ENCODE measurements around the gene ARHGDIG.

- no peak for TF ChIP-seq TAF1 (IDR thresholded peaks at IDR 0.05; ENCODE audit: borderline replicate concordance, insufficient read depth, low read length)
- TF ChIP-seq REST (IDR thresholded peaks at IDR 0.05; ENCODE audit: insufficient read depth in 1 of 2, low read depth in 2 of 2, low read length in 2 of 2) = no peak
Measured at GRCh38 chr16:303760-304505, 23.5 kb downstream of the ARHGDIG start.
